WTC11 (cell line): ENCODE results near the gene SYNM. TPM values are rescaled to one million over a fixed set of nuclear protein-coding genes. Genes with fewer than 3 reads are reported as not detected.

Experiments used
- ATAC-seq: fragments of 200-7000 bp; cut with Tn5 transposase; 2 replicates; pipeline ENCODE4 v1.10.0; 2021; ENCODE audit warnings: mild to moderate bottlenecking, moderate library complexity
- CTCF ChIA-PET: fragments of 300-600 bp; sonication (Branson Sonifier 250); formaldehyde crosslinking; loops from one replicate; lab custom pipeline; 2021; ENCODE audit warnings: antibody characterized with exemption; lab: Charles Lee
- POLR2A ChIA-PET: fragments of 350-600 bp; sonication (Branson Sonifier 250); formaldehyde crosslinking; loops from one replicate; lab custom pipeline; 2021; ENCODE audit warnings: antibody characterized with exemption; lab: Charles Lee
- DNase-seq: peaks from one replicate; pipeline ENCODE4 v3.0.0; 2021; ENCODE audit warnings: low spot score
- H3K27ac Mint-ChIP-seq: 2 replicates; pipeline ENCODE4 v1.8.0; 2021; ENCODE audit warnings: mixed read lengths
- H3K27me3 Mint-ChIP-seq: 2 replicates; pipeline ENCODE4 v1.8.0; 2021; ENCODE audit warnings: low read depth, mild to moderate bottlenecking, moderate library complexity, mixed read lengths
- H3K36me3 Mint-ChIP-seq: 2 replicates; pipeline ENCODE4 v1.8.0; 2021; ENCODE audit warnings: mixed read lengths
- H3K4me1 Mint-ChIP-seq: 2 replicates; pipeline ENCODE4 v1.8.0; 2022; ENCODE audit warnings: mixed read lengths
- H3K4me3 Mint-ChIP-seq: 2 replicates; pipeline ENCODE4 v1.8.0; 2021; ENCODE audit warnings: mild to moderate bottlenecking, moderate library complexity, mixed read lengths
- H3K9me3 Mint-ChIP-seq: 2 replicates; pipeline ENCODE4 v1.8.0; 2021; ENCODE audit warnings: mixed read lengths
- CREM ChIP-seq: sonication (generic); formaldehyde crosslinking; IDR thresholded peaks from 2 replicates; pipeline ENCODE4 v1.8.1; 2022; ENCODE audit warnings: mild to moderate bottlenecking, missing genetic modification reagents, moderate library complexity
- E2F1 ChIP-seq: sonication (generic); formaldehyde crosslinking; IDR thresholded peaks from 2 replicates; pipeline ENCODE4 v1.8.0; 2022; ENCODE audit warnings: mild to moderate bottlenecking, missing genetic modification reagents
- ERG ChIP-seq: fragments of 250-450 bp; sonication (Bioruptor Pico); IDR thresholded peaks from 2 replicates; pipeline ENCODE4 v1.8.0; 2021; ENCODE audit warnings: mild to moderate bottlenecking
- ESRRA ChIP-seq: sonication (generic); formaldehyde crosslinking; IDR thresholded peaks from 2 replicates; pipeline ENCODE4 v1.8.1; 2022; ENCODE audit warnings: mild to moderate bottlenecking, missing genetic modification reagents, borderline replicate concordance
- HMGA2 ChIP-seq: fragments of 250-450 bp; sonication (Bioruptor Pico); IDR thresholded peaks from 2 replicates; pipeline ENCODE4 v1.4.0; 2021; ENCODE audit warnings: mild to moderate bottlenecking, moderate library complexity
- HMGXB4 ChIP-seq: sonication (generic); formaldehyde crosslinking; IDR thresholded peaks from 2 replicates; pipeline ENCODE4 v1.8.1; 2023; ENCODE audit warnings: mild to moderate bottlenecking, moderate library complexity, missing genetic modification reagents
- IRF2 ChIP-seq: sonication (generic); formaldehyde crosslinking; IDR thresholded peaks from 2 replicates; pipeline ENCODE4 v1.8.0; 2022; ENCODE audit warnings: low read depth, missing genetic modification reagents, borderline replicate concordance
- NR3C1 ChIP-seq: sonication (generic); formaldehyde crosslinking; conservative IDR thresholded peaks from 2 replicates; pipeline ENCODE4 v1.8.1; 2023; ENCODE audit warnings: low read depth, mild to moderate bottlenecking, missing genetic modification reagents
- SP1 ChIP-seq: sonication (generic); formaldehyde crosslinking; conservative IDR thresholded peaks from 2 replicates; pipeline ENCODE4 v1.8.1; 2022; ENCODE audit warnings: missing genetic modification reagents
- TEAD4 ChIP-seq: sonication (generic); formaldehyde crosslinking; IDR thresholded peaks from 2 replicates; pipeline ENCODE4 v1.8.0; 2022; ENCODE audit warnings: mild to moderate bottlenecking, missing genetic modification reagents
- ZNF138 ChIP-seq: sonication (generic); formaldehyde crosslinking; conservative IDR thresholded peaks from 2 replicates; pipeline ENCODE4 v1.8.1; 2022; ENCODE audit warnings: mild to moderate bottlenecking, moderate library complexity, missing genetic modification reagents
- ZNF396 ChIP-seq: fragments of 250-450 bp; sonication (Bioruptor Pico); IDR thresholded peaks from 2 replicates; pipeline ENCODE4 v1.8.0; 2021; ENCODE audit warnings: mild to moderate bottlenecking, moderate library complexity, borderline replicate concordance
- ZNF423 ChIP-seq: fragments of 250-450 bp; sonication (Bioruptor Pico); IDR thresholded peaks from 2 replicates; pipeline ENCODE4 v2.1.2; 2022; ENCODE audit warnings: mild to moderate bottlenecking, moderate library complexity
- ZNF671 ChIP-seq: fragments of 250-450 bp; sonication (Bioruptor Pico); IDR thresholded peaks from 2 replicates; pipeline ENCODE4 v1.8.0; 2021; ENCODE audit warnings: mild to moderate bottlenecking
- total RNA-seq: library from RNA; stranded (reverse); gene quantifications from 3 replicates; pipeline ENCODE4 v1.2.3, GENCODE V29; 2021

Gene SYNM
- total RNA-seq, 1 experiment from 2014 or later: 2.2 TPM

- no peak for DNase-seq
- no peak for TF ChIP-seq ZNF671 (CRISPR knock-in tag)
- TF ChIP-seq HMGA2 (CRISPR knock-in tag): peak; percentile 90
- CTCF ChIA-PET: interaction anchor here (1.7 kb wide), 1 partner anchor 10 kb away, joined by 5 read pairs; the partner anchor contains the start of gene SYNM
- no peak overlapping the region for H3K27ac Mint-ChIP-seq
- H3K4me1 Mint-ChIP-seq: peaks cover 6% of the 10 kb centered on the region
- H3K36me3 Mint-ChIP-seq: no peaks in the 10 kb centered on the region
- H3K9me3 Mint-ChIP-seq: no peaks in the 10 kb centered on the region
- H3K4me3 Mint-ChIP-seq: no peak overlapping the region
- no peak for ATAC-seq
- no peaks in the 10 kb centered on the region; the same call in 1 of the 2 replicates for H3K27me3 Mint-ChIP-seq
- POLR2A ChIA-PET: interaction anchor here (0.7 kb wide), 1 partner anchor 239 kb away, joined by 4 read pairs; no protein-coding TSS in a partner anchor
These were observed 10.7 kb downstream of the SYNM start for GRCh38 chr15:99115300-99116215.

GRCh38 chr15:99117111-99117510 is 12.2 kb downstream of the SYNM start:
- DNase-seq (no peak), ATAC-seq (no peak)
- ChIA-PET POLR2A (no interaction called here), CTCF (interaction anchor here (1.1 to 2.2 kb wide), 2 partner anchors 12 to 17 kb away, joined by 3 to 6 read pairs; partner anchors contain the start of gene SYNM)
- Mint-ChIP-seq H3K9me3 (no peaks in the 10 kb centered on the region), H3K27ac (no peak overlapping the region), H3K36me3 (no peaks in the 10 kb centered on the region), H3K27me3 (no peaks in the 10 kb centered on the region; the same call in 1 of the 2 replicates), H3K4me3 (no peak overlapping the region), H3K4me1 (peaks cover 11% of the 10 kb centered on the region)
- no peak for TF ChIP-seq ZNF423 (CRISPR knock-in tag)

GRCh38 chr15:99117563-99118257 is 12.8 kb downstream of the SYNM start:
- no peak for DNase-seq
- no peak for TF ChIP-seq NR3C1 (CRISPR knock-in tag)
- TF ChIP-seq IRF2 (CRISPR knock-in tag): no peak
- TF ChIP-seq HMGXB4: no peak
- no peak for TF ChIP-seq CREM
- TF ChIP-seq ZNF671 (CRISPR knock-in tag): no peak
- TF ChIP-seq ERG (CRISPR knock-in tag): no peak
- TF ChIP-seq TEAD4: no peak
- TF ChIP-seq ESRRA (CRISPR knock-in tag): no peak
- TF ChIP-seq HMGA2 (CRISPR knock-in tag): no peak
- no peak for TF ChIP-seq ZNF138 (CRISPR knock-in tag)
- no peak for TF ChIP-seq ZNF396 (CRISPR knock-in tag)
- no peak for TF ChIP-seq SP1 (CRISPR knock-in tag)
- no peak for TF ChIP-seq E2F1 (CRISPR knock-in tag)
- H3K9me3 Mint-ChIP-seq: no peaks in the 10 kb centered on the region
- no peaks in the 10 kb centered on the region for H3K36me3 Mint-ChIP-seq
- no peak for ATAC-seq
- no peak overlapping the region for H3K4me3 Mint-ChIP-seq
- no peaks in the 10 kb centered on the region; the same call in 1 of the 2 replicates for H3K27me3 Mint-ChIP-seq
- ChIA-PET CTCF (interaction anchor here (1.1 to 2.2 kb wide), 2 partner anchors 12 to 17 kb away, joined by 3 to 6 read pairs; partner anchors contain the start of gene SYNM), POLR2A (no interaction called here)
- no peak overlapping the region for H3K27ac Mint-ChIP-seq
- H3K4me1 Mint-ChIP-seq: peaks cover 11% of the 10 kb centered on the region
